GM19397 (cell line): ENCODE measurements around the gene NR3C1.

Source experiments
- ATAC-seq: cut with Tn5 transposase; IDR thresholded peaks from one replicate; pipeline ENCODE4 v1.9.1; 2021; ENCODE audit warnings: mild to moderate bottlenecking, moderate library complexity; ENCODE audit not compliant: unreplicated experiment

Gene NR3C1

GRCh38 chr5:143399616-143400540 is 3.6 kb downstream of the NR3C1 start:
- no peak for ATAC-seq

GRCh38 chr5:143398451-143399237 is 4.8 kb downstream of the NR3C1 start:
- no peak for ATAC-seq

DNA sequence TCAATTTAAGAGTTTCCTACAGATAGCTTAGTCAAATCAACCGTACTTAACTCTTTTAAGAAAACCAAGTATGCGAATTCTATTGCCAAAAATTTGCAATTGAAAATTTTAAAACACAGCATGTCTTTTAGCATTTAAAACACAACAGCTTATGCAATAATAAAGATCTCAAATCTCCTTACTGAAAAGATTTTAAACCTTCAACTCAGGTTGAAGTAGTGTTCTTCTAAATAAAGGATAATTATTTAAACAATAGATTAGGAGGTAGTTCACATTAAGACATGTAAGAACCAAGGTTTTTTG is 5.5 kb downstream of the NR3C1 start:
- ATAC-seq: no peak

DNA sequence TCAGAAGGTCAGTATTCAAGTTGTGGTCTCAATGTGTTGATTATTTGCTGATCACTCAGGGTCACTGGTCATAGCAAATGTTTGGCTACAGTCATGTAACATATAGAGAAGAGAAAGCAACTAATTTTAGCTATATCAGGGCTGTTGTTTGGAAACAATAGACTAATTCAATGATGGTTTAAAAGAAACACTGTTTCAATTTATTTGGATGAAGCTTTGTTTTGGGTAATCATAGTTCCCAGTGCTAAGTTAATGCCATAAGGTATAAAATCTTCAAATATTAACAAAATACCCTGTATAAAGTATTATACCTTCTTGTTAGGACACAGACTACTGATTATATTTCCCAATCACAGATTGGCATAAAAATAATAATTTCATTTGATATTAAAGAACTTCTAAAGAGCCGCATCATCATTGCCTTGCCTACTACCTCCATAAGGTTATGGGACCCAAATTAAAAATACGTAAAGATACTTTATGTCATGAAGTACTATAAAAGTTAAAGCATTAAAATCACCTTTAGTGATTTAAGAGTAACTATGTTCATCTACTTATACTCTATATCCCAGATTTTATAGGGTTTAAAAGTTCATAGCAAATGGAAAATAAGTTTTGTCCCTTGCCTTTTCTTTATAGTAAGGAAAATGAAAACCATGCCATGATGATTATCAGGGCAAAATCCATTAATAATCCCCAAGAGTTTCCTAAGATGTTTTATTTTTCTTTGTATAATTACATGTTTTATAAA is 6.0 kb downstream of the NR3C1 start:
- ATAC-seq: no peak

GRCh38 chr5:143396353-143396940 is 7.0 kb downstream of the NR3C1 start:
- ATAC-seq: no peak

DNA sequence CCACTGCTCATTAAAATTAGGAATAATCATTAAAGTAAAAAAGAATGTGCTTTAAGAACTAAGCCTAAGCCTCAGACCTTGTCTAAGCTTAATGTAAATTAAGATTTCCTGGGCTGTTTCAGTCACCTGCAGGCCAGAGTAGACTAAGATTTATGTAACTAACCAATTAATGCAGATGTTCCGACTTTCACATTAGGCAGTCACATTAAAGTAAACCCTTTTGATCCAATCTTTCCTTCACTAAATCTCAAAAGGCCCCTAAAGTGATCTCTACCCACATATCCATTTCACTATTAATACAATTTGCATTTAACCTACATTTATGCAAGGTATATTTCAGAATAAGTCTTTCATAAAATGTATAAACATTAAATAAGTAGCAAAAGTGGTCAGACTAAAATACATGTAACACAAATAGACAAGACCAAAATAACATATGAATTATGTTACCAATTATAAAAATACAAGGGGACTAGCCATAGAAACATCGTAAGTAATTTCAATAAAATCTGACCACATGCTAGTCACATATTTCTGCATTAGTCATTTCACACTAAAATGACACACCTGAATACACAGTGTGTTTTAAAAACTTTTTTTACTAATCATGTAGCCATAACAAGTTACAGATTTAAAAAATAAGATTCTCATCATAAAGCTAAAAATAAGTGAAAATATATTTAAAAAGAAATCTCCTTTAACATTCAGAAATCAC is 7.7 kb downstream of the NR3C1 start:
- ATAC-seq: no peak

DNA sequence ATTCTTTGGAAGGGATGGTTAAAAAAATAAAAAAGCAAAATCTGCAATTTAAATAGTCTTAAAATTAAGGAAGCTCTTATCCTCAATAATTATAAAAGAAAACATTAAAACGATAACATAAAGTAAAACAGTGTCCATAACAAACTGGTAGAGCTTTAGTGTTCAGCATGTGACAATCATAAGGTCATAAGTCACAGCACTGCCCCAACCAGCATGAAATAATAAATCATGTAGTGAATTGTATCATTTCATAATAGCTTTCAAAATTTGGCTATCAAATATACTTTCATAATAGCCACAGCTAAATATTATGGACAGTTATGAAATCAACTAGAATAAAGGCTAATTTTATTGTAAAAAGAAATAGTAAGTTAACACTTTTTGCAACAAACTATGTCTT is 10.0 kb downstream of the NR3C1 start:
- no peak for ATAC-seq

GRCh38 chr5:143390941-143391340 is 12.5 kb downstream of the NR3C1 start:
- no peak for ATAC-seq

GRCh38 chr5:143390258-143390657 is 13.2 kb downstream of the NR3C1 start:
- no peak for ATAC-seq

DNA sequence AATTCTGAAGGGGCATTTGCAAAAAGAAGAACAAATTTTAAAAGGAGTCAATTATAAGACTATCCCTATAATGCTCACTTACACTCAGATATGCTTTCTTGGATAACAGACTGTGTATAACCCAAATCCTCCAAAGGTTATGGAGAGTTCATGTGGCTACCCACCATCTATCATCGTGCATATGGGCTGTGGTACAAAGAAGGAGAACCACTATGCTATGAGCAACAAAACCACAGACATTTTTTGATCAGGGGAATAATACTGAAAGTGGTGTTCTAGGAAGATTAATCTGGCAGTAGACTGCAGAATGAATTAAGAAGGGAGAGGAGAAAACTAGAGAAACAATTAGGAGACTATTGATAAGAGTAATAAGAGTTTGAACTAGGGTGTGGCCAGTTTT is 16.8 kb downstream of the NR3C1 start:
- no peak for ATAC-seq

DNA sequence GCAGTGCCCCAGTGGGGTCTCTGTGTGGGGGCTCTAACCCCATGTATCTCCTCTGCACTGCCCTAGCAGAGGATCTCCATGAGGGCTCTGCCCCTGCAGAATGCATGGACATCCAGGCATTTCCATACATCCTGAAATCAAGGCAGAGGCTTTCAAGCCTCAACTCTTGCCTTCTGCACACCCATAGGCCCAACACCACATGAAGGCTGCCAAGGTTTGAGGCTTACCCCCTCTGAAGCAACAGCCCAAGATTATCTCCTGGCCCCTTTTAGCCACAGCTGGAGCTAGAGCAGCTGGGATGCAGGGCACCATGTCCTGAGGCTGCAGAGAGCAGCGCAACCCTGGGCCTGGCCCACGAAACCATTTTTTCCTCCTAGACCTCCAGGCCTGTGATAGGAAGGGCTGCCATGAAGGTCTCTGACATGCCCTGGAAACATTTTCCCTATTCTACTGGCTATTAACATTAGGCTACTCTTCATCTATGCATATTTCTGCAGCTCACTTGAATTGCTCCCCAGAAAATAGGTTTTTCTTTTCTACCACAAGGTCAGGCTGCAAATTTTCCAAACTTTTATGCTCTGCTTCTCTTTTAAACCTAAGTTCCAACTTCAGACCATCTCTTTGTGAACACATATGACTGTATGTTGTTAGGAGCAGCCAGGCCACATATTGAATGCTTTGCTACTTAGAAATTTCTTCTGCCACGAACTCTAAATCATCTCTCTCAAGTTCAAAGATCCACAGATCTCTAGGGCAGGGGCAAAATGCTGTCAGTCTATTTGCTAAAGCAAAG is 18.4 kb downstream of the NR3C1 start:
- ATAC-seq: no peak

DNA sequence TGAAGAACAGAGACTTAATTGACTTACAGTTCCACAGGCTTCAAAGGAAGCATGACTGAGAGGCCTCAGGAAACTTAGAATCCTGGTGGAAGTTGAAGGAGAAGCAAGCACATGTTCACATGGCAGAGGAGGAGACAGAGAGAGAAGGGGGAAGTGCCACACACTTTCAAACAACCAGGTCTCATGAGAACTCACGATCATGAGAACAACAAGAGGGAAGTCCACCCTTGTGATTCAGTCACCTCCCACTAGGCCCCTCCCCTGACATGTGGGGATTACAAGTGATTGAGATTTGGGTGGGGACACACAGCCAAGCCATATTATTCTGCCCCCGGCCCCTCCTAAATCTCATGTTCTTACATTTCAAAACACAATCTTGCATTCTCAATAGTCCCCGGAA is 19.5 kb downstream of the NR3C1 start:
- no peak for ATAC-seq

GRCh38 chr5:143379606-143380005 is 23.9 kb downstream of the NR3C1 start:
- no peak for ATAC-seq

DNA sequence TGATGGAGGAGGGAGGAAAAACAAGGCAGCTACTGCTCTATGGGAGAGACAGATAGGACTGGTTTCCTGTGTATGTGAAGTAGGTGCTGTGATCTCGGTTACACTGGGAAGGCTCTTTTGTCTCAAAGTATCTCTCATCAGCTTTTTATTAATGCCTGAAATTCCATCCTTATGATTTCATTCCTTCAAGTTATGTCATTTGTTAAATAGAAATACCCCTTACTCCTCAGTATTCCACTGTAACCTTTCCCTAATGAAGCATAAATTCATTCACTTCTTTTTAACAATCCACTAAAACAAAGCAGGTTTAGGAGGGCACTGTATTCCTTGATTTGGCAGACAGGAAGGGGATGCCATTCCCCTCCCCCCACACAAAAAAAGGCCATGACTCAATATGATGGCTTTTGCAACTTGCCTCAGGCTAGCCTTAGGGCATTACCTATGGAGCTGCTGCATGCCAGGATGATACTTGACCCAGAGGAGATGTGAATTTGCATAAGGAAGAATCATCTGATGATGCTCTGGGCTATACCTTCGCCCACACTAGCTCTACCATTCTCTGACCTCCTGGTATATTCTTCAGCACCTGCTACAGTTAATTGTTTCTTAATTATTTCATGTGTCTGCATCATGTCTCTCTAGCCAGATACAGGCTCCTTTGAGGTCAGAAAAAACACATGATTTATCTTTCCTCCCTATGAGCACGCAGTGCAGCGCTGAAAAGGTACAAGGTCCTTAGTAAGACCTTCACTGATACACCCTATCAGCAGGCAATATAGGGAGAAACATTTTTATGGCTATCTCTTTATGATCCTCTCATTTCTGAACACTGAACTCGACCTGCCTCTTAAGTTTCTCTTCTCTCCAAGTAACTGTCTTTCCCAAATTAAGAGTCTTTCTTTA is 26.3 kb downstream of the NR3C1 start:
- ATAC-seq: no peak

DNA sequence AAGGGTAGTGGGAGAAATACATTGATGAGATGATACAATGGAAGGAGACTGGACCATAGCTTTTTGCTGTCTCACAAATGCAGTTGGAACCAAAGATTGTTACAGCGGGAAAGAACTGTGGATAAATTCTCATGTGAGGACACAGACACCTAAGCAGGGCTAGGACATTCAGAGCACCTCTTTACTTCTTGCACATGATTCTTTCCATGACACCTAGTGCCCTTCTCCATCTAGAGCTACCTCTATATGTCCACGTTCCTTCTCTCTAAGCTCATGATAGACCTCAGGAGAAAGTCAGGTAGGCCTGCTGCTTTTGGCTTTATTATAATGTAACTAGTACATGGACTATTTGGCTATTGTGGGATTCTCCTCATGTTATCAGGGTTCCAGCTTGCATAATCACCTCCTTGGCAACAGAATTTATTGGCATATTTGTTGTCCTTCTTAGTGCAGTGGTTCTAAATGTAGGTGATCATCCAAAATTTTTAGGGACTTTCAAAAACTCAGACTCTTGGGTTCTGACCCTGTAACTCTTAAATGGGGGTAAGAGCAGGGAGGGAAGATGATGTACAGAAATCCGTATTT is 27.2 kb downstream of the NR3C1 start:
- no peak for ATAC-seq

DNA sequence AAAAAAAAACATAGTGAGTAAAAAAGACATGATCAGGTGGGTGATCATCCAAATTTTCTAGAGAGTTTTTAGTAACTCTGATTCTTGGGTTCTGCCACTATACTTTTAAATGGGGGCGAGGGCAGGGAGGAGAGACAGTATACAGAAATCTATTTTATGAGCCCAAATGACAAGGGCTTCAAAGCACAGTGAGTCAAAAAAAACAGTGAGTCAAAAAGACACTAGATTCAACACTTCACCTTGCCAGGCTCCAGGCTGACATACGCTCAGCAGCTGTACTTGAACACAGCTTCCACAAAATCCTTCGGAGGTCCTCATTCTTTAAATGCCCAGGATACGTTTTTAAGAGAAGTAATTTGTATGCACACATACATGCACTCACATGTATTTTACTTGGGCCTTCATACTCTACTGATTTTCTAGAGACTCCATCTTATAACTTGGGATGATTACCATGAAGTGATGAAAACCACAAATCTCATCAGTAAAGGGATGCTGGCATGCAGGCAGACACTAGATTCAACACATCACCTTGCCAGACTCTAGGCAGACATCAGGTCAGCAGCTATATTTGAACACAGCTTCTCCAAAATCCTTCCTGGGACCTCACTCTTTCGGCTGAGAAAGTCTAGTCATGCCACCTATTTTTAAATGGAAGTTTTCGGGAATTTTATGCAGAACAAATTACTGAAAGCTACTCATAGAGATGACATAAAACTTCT is 28.8 kb downstream of the NR3C1 start:
- no peak for ATAC-seq

GRCh38 chr5:143373076-143373475 is 30.4 kb downstream of the NR3C1 start:
- ATAC-seq: no peak
